ENCODE measurements around the gene METTL21C.

METTL21C gene

GRCh38 chr13:102708211-102708610, 13.4 kb upstream of the METTL21C start:
- Histone ChIP-seq H3K14ac (ENCODE audit: low read length) (no peak overlapping the region), H2AK5ac (ENCODE audit: low read length) (no peak overlapping the region), H3K4me3 (ENCODE audit: low read depth, low read length) (no peak overlapping the region), H2AFZ (ENCODE audit: insufficient read depth, low read length, poor library complexity) (no peak overlapping the region), H3K18ac (ENCODE audit: low read length) (no peak overlapping the region), H4K12ac (ENCODE audit: low read depth, low read length) (no peak overlapping the region), H4K91ac (ENCODE audit: low read depth, low read length) (no peak overlapping the region), H2BK120ac (ENCODE audit: insufficient read depth, low read length, poor library complexity) (no peak overlapping the region), H3K4me2 (ENCODE audit: low read length) (no peak overlapping the region), H3K9me3 (ENCODE audit: insufficient read depth, low read depth, low read length) (no peaks in the 10 kb centered on the region), H3K79me2 (ENCODE audit: control insufficient read depth, insufficient read depth, low read length, poor library complexity) (no peaks in the 10 kb centered on the region), H3K27me3 (ENCODE audit: insufficient read depth, low read length) (no peaks in the 10 kb centered on the region), H3K23ac (ENCODE audit: low read length) (no peak overlapping the region), H2BK12ac (ENCODE audit: low read length) (no peak overlapping the region), H4K8ac (ENCODE audit: low read depth, low read length) (no peak overlapping the region), H3K9ac (ENCODE audit: low read length) (no peak overlapping the region), H3K36me3 (ENCODE audit: control insufficient read depth in 1 of 2, insufficient read depth in 2 of 2, low read length in 2 of 2) (no peaks in the 10 kb centered on the region), H3K79me1 (ENCODE audit: low read length) (peaks cover 3% of the 10 kb centered on the region), H3K27ac (ENCODE audit: low read depth, low read length) (no peak overlapping the region), H2BK5ac (ENCODE audit: low read depth, low read length, poor library complexity) (no peak overlapping the region), H3K4me1 (ENCODE audit: control insufficient read depth in 1 of 2, insufficient read depth in 2 of 2, low read length in 2 of 2) (peaks cover 2 to 9% of the 10 kb centered on the region in 2 experiments), H3K4ac (ENCODE audit: low read depth, low read length) (no peak overlapping the region)
- peak; percentile 56 to 79 for DNase-seq
- no CpG with 5 or more reads among the region's 2 CpGs for WGBS (ENCODE audit: extremely low coverage, insufficient coverage, insufficient read length)

- peaks cover 2 to 9% of the 10 kb centered on the region in 2 experiments for H3K4me1 ChIP-seq (ENCODE audit: control insufficient read depth in 1 of 2, insufficient read depth in 2 of 2, low read length in 2 of 2)
- H4K12ac ChIP-seq (ENCODE audit: low read depth, low read length), result no peak overlapping the region
- H2BK5ac ChIP-seq (ENCODE audit: low read depth, low read length, poor library complexity), result no peak overlapping the region
- H3K36me3 ChIP-seq (ENCODE audit: control insufficient read depth in 1 of 2, insufficient read depth in 2 of 2, low read length in 2 of 2), result no peaks in the 10 kb centered on the region
- H3K4me3 ChIP-seq (ENCODE audit: low read depth, low read length), result no peak overlapping the region
- H3K79me2 ChIP-seq (ENCODE audit: control insufficient read depth, insufficient read depth, low read length, poor library complexity), result no peaks in the 10 kb centered on the region
- no peak overlapping the region for H2BK120ac ChIP-seq (ENCODE audit: insufficient read depth, low read length, poor library complexity)
- WGBS (ENCODE audit: extremely low coverage, insufficient coverage, insufficient read length), result no CpG with 5 or more reads among the region's 4 CpGs
- no peak overlapping the region for H2AFZ ChIP-seq (ENCODE audit: insufficient read depth, low read length, poor library complexity)
- no peak overlapping the region for H4K91ac ChIP-seq (ENCODE audit: low read depth, low read length)
- no peak overlapping the region for H3K4ac ChIP-seq (ENCODE audit: low read depth, low read length)
- H3K79me1 ChIP-seq (ENCODE audit: low read length), result peaks cover 3% of the 10 kb centered on the region
- peak; percentile 44 to 77 for DNase-seq
- no peak overlapping the region for H2BK12ac ChIP-seq (ENCODE audit: low read length)
- H3K9me3 ChIP-seq (ENCODE audit: insufficient read depth, low read depth, low read length), result no peaks in the 10 kb centered on the region
- H3K14ac ChIP-seq (ENCODE audit: low read length), result no peak overlapping the region
- H3K9ac ChIP-seq (ENCODE audit: low read length), result no peak overlapping the region
- H2AK5ac ChIP-seq (ENCODE audit: low read length), result no peak overlapping the region
- no peak overlapping the region for H3K4me2 ChIP-seq (ENCODE audit: low read length)
- H3K23ac ChIP-seq (ENCODE audit: low read length), result no peak overlapping the region
- no peak overlapping the region for H4K8ac ChIP-seq (ENCODE audit: low read depth, low read length)
- no peak overlapping the region for H3K18ac ChIP-seq (ENCODE audit: low read length)
- H3K27ac ChIP-seq (ENCODE audit: low read depth, low read length), result no peak overlapping the region
- H3K27me3 ChIP-seq (ENCODE audit: insufficient read depth, low read length), result no peaks in the 10 kb centered on the region
Measured at GRCh38 chr13:102707467-102707866, 12.6 kb upstream of the METTL21C start.

- Histone ChIP-seq H3K14ac (ENCODE audit: low read length) (no peak overlapping the region), H3K79me1 (ENCODE audit: low read length) (peaks cover 14% of the 10 kb centered on the region), H2BK12ac (ENCODE audit: low read length) (no peak overlapping the region), H2AK5ac (ENCODE audit: low read length) (no peak overlapping the region), H3K4ac (ENCODE audit: low read depth, low read length) (no peak overlapping the region), H4K12ac (ENCODE audit: low read depth, low read length) (no peak overlapping the region), H3K18ac (ENCODE audit: low read length) (no peak overlapping the region), H3K9me3 (ENCODE audit: insufficient read depth, low read depth, low read length) (no peaks in the 10 kb centered on the region), H3K36me3 (ENCODE audit: control insufficient read depth in 1 of 2, insufficient read depth in 2 of 2, low read length in 2 of 2) (no peaks in the 10 kb centered on the region), H3K79me2 (ENCODE audit: control insufficient read depth, insufficient read depth, low read length, poor library complexity) (no peaks in the 10 kb centered on the region), H4K8ac (ENCODE audit: low read depth, low read length) (no peak overlapping the region), H3K4me2 (ENCODE audit: low read length) (peak overlapping the region; percentile 39), H4K91ac (ENCODE audit: low read depth, low read length) (no peak overlapping the region), H3K4me3 (ENCODE audit: low read depth, low read length) (no peak overlapping the region), H3K4me1 (ENCODE audit: control insufficient read depth in 1 of 2, insufficient read depth in 2 of 2, low read length in 2 of 2) (peaks cover 12 to 22% of the 10 kb centered on the region in 2 experiments), H2AFZ (ENCODE audit: insufficient read depth, low read length, poor library complexity) (no peak overlapping the region), H3K9ac (ENCODE audit: low read length) (no peak overlapping the region), H2BK5ac (ENCODE audit: low read depth, low read length, poor library complexity) (no peak overlapping the region), H3K27ac (ENCODE audit: low read depth, low read length) (peak overlapping the region; percentile 76), H2BK120ac (ENCODE audit: insufficient read depth, low read length, poor library complexity) (no peak overlapping the region), H3K27me3 (ENCODE audit: insufficient read depth, low read length) (no peaks in the 10 kb centered on the region), H3K23ac (ENCODE audit: low read length) (no peak overlapping the region)
- WGBS (ENCODE audit: extremely low coverage, insufficient coverage, insufficient read length), result no CpG with 5 or more reads among the region's 6 CpGs
- peak; percentile 88 to 96 for DNase-seq
Measured at GRCh38 chr13:102704238-102705058, 9.6 kb upstream of the METTL21C start.

- no peak overlapping the region for H3K9ac ChIP-seq (ENCODE audit: low read length)
- no peak overlapping the region for H2AK5ac ChIP-seq (ENCODE audit: low read length)
- no peaks in the 10 kb centered on the region for H3K36me3 ChIP-seq (ENCODE audit: control insufficient read depth in 1 of 2, insufficient read depth in 2 of 2, low read length in 2 of 2)
- no peak overlapping the region for H2BK12ac ChIP-seq (ENCODE audit: low read length)
- H4K12ac ChIP-seq (ENCODE audit: low read depth, low read length), result no peak overlapping the region
- H3K23ac ChIP-seq (ENCODE audit: low read length), result no peak overlapping the region
- no peak overlapping the region for H3K4me3 ChIP-seq (ENCODE audit: low read depth, low read length)
- DNase-seq, result no peak
- no peaks in the 10 kb centered on the region for H3K27me3 ChIP-seq (ENCODE audit: insufficient read depth, low read length)
- peak overlapping the region; percentile 79 for H2BK120ac ChIP-seq (ENCODE audit: insufficient read depth, low read length, poor library complexity)
- peak overlapping the region; percentile 52 for H2BK5ac ChIP-seq (ENCODE audit: low read depth, low read length, poor library complexity)
- peak overlapping the region; percentile 74 for H4K91ac ChIP-seq (ENCODE audit: low read depth, low read length)
- peaks cover 14% of the 10 kb centered on the region for H3K79me1 ChIP-seq (ENCODE audit: low read length)
- no peaks in the 10 kb centered on the region for H3K79me2 ChIP-seq (ENCODE audit: control insufficient read depth, insufficient read depth, low read length, poor library complexity)
- no peak overlapping the region for H4K8ac ChIP-seq (ENCODE audit: low read depth, low read length)
- H3K4ac ChIP-seq (ENCODE audit: low read depth, low read length), result no peak overlapping the region
- no peak overlapping the region for H3K18ac ChIP-seq (ENCODE audit: low read length)
- H3K9me3 ChIP-seq (ENCODE audit: insufficient read depth, low read depth, low read length), result peaks cover 3% of the 10 kb centered on the region
- peak overlapping the region; percentile 68 for H3K27ac ChIP-seq (ENCODE audit: low read depth, low read length)
- H3K4me2 ChIP-seq (ENCODE audit: low read length), result no peak overlapping the region
- H3K14ac ChIP-seq (ENCODE audit: low read length), result no peak overlapping the region
- H2AFZ ChIP-seq (ENCODE audit: insufficient read depth, low read length, poor library complexity), result no peak overlapping the region
- peaks cover 12 to 22% of the 10 kb centered on the region in 2 experiments for H3K4me1 ChIP-seq (ENCODE audit: control insufficient read depth in 1 of 2, insufficient read depth in 2 of 2, low read length in 2 of 2)
Measured at GRCh38 chr13:102703726-102704035, 8.8 kb upstream of the METTL21C start.

All from trophoblast cell (in vitro differentiated cells and primary cell).